GM23248 (cell line): ENCODE data around the gene PDE1A.

Source experiments
- EZH2 ChIP-seq: fragments of 200-600 bp; sonication (generic); IDR thresholded peaks from 2 replicates; pipeline ENCODE4 v1.6.1; 2018; ENCODE audit warnings: antibody characterized with exemption, mild to moderate bottlenecking; ENCODE audit not compliant: insufficient read depth, poor library complexity, severe bottlenecking
- EZH2phosphoT487 ChIP-seq: fragments of 200-600 bp; sonication (generic); IDR thresholded peaks from 2 replicates; pipeline ENCODE4 v1.6.1; 2018; ENCODE audit warnings: antibody characterized with exemption, moderate library complexity, mild to moderate bottlenecking, low read depth; ENCODE audit not compliant: insufficient read depth

DNA sequence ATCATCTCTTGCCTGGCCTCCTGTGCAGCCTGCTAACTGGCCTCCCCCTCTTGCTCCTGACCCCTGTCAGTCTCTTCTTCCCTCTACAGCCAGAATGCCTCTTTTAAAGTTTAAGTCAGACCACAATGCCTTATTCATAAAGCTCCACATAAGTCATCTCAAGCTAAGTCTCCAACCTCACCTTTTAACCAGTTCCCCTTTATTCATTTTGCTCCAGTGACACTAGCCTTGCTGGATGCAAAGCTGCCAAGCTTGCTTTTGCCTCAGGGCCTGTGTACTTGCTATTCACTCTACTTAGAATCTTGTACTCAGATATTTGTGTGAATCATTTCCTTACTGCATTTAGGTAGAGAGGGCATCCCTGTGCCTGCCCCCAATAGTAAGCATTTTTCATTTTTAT lies 180.9 kb downstream of the PDE1A start:
- TF ChIP-seq EZH2: no peak
- no peak for TF ChIP-seq EZH2phosphoT487
